ENCODE measurements around the gene DPY19L2. TPM values are rescaled to one million over a fixed set of nuclear protein-coding genes. Genes with fewer than 3 reads are reported as not detected.
"Not testable (repeated sequence)": the region's sequence is repeated elsewhere in the genome, so short reads cannot be mapped to it uniquely, and the experiment has no call there.

DPY19L2 gene
- total RNA-seq, 1 donor = 15.9 TPM

DNA sequence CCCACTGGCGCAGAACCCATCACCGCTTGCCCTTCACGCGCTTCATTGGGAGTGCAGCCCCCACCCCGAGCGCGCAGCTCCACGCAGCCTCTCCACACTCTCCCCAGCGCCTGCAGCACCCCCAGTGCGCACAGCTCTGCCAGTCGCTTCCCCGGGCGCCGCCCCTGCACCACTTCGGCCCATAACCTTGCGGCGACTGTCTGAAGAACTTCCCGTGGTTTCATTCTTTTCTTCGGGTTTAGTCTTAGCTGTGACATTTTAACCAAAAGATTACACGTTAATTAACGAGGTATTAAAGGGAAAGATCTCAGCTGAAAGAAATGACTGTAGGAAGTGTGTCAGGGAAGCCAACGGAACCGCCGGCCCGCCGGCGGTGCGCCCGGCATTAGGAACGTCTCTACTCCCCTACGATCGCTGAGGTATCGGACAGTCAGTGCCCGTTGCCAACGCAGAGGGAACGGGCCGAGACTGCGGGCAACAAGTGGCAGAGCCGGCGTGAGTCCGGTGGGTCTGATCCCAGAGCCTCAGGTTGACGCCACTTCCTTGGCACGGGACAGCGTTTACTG lies 590 bp upstream of the DPY19L2 start:
- peak in 2 of 3 donors; percentile 39 to 46 for DNase-seq (ENCODE audit: low read depth in 2 of 3, low spot score in 2 of 3)

- not testable (repeated sequence) for DNase-seq (ENCODE audit: low read depth in 2 of 3, low spot score in 2 of 3)
Observed at GRCh38 chr12:63663005-63663404, 5.3 kb downstream of the DPY19L2 start.

GRCh38 chr12:63658501-63658900 lies 9.8 kb downstream of the DPY19L2 start:
- DNase-seq (ENCODE audit: low read depth in 2 of 3, low spot score in 2 of 3) = not testable (repeated sequence)

DNA sequence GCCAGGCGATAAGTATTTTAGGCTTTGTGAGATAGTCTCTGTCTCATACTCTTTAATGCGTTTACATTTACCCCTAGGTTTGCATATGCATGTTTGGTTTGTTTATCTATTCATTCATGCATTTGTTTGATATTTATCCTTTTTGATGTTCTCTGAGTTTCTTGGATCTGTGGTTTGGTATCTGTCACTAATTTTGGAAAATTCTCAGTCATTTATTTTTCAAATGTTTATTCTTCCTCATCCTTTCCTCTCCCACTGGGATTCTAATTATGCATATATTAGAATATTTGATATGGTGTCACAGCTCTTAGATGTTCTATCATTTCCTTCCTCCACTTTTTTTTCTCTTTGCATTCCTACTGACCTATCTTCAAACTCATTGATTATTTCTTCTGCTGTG lies 11.9 kb downstream of the DPY19L2 start:
- DNase-seq (ENCODE audit: low read depth in 2 of 3, low spot score in 2 of 3) = not testable (repeated sequence)

DNA sequence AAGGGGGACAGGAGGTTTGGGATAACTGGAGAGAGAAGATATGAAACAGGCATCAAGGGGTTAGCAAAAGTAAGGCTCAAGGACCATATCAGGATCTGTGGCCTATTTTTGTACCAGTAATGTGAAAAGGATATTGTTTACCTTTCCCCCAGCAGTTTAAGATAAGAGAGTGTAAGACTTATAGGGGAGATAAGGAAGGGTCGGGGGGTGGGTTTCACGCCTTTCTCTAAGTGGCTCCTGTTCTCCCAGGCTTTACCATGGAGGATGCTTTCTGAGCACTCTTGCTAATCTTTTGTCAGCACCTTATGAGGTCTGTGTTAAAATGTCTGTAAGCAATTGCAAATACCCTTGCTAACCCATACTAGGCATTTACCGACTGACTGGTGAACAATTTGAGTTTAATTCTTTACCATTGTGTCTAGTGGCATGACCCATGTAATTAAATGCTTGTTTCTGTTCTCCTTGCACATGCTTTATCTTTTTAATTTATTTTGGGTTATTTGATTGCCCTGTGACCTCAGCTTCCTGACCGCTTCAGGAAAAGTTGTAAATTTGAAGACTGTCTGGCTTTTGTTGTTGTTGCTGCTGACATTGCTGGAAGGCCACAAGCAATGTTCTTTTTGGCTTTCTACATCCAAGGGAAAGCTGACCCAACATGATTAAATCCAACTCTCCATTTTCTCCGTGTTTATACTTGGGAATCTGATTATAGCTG lies 12.6 kb downstream of the DPY19L2 start:
- DNase-seq (ENCODE audit: low read depth in 2 of 3, low spot score in 2 of 3) = not testable (repeated sequence)

DNA sequence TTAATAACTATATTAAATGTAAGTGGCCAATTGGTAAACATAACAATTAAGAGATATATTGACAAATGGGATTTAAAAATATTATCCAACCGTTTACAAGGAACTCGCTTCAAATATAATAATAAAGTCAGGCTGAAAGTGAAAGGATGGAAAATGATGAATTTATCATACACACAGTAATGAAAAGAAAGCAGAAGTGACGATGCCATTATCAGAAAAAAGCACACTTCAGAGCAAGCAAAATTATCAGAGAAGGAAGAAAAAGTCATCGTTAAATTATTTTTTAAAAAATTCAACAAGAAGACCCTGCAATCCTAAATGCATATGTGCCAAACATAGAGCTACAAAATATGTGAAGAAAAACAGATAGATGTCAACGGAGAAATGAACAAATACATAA lies 13.8 kb downstream of the DPY19L2 start:
- peak in 1 of 3 donors; percentile 40 for DNase-seq (ENCODE audit: low read depth in 2 of 3, low spot score in 2 of 3)

GRCh38 chr12:63649517-63649916 lies 18.8 kb downstream of the DPY19L2 start:
- not testable (repeated sequence) for DNase-seq (ENCODE audit: low read depth in 2 of 3, low spot score in 2 of 3)

GRCh38 chr12:63643381-63644140 lies 24.7 kb downstream of the DPY19L2 start:
- peak in 1 of 3 donors; percentile 28 for DNase-seq (ENCODE audit: low read depth in 2 of 3, low spot score in 2 of 3)

DNA sequence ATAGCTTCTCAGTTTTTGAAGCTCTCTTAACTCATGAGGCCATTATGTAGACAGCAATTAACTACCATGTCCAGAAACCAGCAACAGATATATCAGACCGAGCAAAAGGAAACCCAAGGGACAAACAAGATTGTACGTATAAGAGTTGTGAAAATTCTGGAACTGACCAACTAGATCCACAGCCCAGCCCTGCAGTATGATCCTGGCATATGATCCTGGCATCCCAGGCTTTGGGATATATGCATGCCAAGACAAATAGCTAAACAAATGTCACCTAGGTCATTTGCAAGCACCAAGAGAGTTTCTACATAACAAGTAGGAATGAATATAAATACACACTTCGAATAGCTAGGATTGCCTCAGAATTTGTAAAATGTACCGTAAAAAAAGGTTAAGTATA lies 44.0 kb downstream of the DPY19L2 start:
- not testable (repeated sequence) for DNase-seq (ENCODE audit: low read depth in 2 of 3, low spot score in 2 of 3)

- DNase-seq (ENCODE audit: low read depth in 2 of 3, low spot score in 2 of 3) = not testable (repeated sequence)
Observed at GRCh38 chr12:63615544-63615943, 52.7 kb downstream of the DPY19L2 start.

DNA sequence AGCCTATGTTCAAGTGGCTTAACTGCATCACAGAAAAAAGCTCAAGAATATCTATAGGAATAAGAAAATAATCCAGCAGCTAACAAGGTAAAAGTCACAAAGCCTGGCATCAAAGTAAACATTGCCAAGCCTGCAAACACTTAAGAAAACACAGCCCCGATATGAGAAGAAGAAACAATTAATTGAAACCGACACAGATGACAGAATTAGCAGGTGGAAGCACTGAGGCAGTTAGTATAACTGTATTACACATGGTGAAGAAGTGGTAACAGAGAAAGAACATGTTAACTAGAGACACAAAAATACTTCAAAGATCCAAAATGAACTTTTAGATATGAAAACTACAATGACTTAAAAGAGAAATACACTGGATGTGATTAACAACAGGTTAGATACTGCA lies 57.0 kb downstream of the DPY19L2 start:
- not testable (repeated sequence) for DNase-seq (ENCODE audit: low read depth in 2 of 3, low spot score in 2 of 3)

DNA sequence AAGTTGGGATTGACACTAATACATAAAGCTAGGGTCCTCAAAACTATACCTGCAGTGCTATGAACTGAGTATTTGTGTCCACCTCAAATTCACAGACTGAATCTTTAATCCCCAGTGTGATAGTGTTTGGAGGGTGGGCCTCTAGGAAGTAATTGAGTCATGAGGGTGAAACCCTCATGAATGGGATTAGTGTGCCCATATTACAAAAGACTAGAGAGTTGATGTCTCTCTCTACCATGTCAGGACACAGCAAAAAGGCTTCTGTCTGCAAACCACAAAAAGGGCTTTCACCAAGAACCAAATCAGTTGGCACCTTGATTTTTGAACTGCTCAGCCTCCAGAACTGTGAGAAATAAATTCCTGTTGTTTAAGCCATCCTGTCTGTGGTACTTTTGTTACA lies 59.0 kb downstream of the DPY19L2 start:
- not testable (repeated sequence) for DNase-seq (ENCODE audit: low read depth in 2 of 3, low spot score in 2 of 3)

DNA sequence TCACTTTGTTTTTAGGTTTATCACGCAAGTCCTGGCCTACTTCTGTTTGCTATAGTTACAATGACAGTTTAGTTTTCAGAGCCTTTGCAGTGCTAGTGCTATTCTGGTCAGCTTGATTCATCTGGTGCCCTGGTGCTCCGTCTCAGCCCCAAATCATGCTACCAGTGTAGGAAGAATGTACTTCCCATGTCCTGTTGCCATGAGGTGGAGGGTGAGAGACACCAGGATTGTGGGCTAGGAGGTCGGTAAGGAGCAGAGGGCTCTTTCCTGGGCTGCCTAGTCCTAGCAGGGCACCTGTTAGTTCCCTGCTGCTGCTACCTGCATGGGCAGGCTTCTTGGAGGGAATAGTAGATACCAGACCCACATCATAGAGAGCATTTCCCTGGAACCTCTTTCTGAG lies 63.3 kb downstream of the DPY19L2 start:
- not testable (repeated sequence) for DNase-seq (ENCODE audit: low read depth in 2 of 3, low spot score in 2 of 3)

- not testable (repeated sequence) for DNase-seq (ENCODE audit: low read depth in 2 of 3, low spot score in 2 of 3)
Observed at GRCh38 chr12:63594828-63595227, 73.5 kb downstream of the DPY19L2 start.

GRCh38 chr12:63584426-63584825 lies 83.9 kb downstream of the DPY19L2 start:
- not testable (repeated sequence) for DNase-seq (ENCODE audit: low read depth in 2 of 3, low spot score in 2 of 3)

- DNase-seq (ENCODE audit: low read depth in 2 of 3, low spot score in 2 of 3) = not testable (repeated sequence)
Observed at GRCh38 chr12:63583289-63583688, 85.0 kb downstream of the DPY19L2 start.

DNA sequence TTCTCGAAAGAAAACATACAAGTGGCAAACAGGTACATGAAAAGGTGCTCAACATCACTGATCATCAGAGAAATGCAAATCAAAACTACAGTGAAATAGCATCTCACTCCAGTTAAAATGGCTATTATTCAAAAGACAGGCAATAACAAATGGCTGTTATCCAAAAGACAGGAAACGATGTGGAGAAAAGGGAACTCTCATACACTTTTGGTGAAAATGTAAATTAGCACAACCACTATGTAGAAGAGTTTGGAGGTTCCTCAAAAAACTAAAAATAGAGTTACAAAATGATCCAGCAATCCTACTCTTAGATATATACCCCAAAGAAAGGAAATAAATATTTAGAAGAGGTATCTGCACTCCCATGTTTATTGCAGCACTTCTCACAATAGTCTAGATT lies 90.7 kb downstream of the DPY19L2 start:
- peak in 2 of 3 donors; percentile 0 to 59 for DNase-seq (ENCODE audit: low read depth in 2 of 3, low spot score in 2 of 3)

DNA sequence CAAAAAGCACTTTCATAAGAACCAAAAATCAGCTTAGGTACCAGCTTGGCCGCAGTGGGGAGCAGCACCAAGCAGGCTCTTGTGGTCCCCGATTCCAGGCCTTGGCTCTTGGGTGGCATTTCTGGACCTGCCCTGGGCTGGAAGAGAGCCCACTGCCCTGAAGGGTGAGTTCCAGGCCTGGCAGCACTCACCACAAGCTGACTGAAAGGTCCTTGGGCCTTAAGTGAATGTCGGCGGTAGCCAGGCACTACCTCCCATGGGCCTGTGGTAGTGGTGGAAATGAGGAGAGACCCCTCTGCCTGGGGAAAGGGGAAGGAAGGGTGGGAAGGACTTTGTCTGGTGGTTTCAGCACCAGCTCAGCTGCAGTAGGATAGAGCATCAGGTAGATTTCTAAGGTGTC lies 96.3 kb downstream of the DPY19L2 start:
- not testable (repeated sequence) for DNase-seq (ENCODE audit: low read depth in 2 of 3, low spot score in 2 of 3)

GRCh38 chr12:63558445-63558844 lies 109.8 kb downstream of the DPY19L2 start:
- DNase-seq (ENCODE audit: low read depth in 2 of 3, low spot score in 2 of 3) = not testable (repeated sequence)

GRCh38 chr12:63551397-63551796 lies 116.9 kb downstream of the DPY19L2 start:
- DNase-seq (ENCODE audit: low read depth in 2 of 3, low spot score in 2 of 3) = not testable (repeated sequence)

GRCh38 chr12:63549034-63549433 lies 119.3 kb downstream of the DPY19L2 start:
- not testable (repeated sequence) for DNase-seq (ENCODE audit: low read depth in 2 of 3, low spot score in 2 of 3)
